Measurements from ENCODE around the gene GSK3A. TPM values are rescaled to one million over a fixed set of nuclear protein-coding genes. Genes with fewer than 3 reads are reported as not detected.

Gene GSK3A
- total and polyA plus RNA-seq, 2 of the 4 experiments (the other 2 are of a cell fraction) = 8.1 to 43.3 TPM

GRCh38 chr19:42252365-42253244, 10.2 kb upstream of the GSK3A start:
- ChIA-PET POLR2A (ENCODE audit: unreplicated experiment) (interaction anchor here (0.8 to 1.7 kb wide), 2 partner anchors 9 to 179 kb away, joined by 4 to 5 read pairs; no protein-coding TSS in a partner anchor), CTCF (no interaction called here)
- Histone ChIP-seq H3K79me1 (ENCODE audit: low read depth in 1 of 2, low read length in 2 of 2) (peaks cover 6 to 42% of the 10 kb centered on the region in 2 experiments), H3K4me3 (ENCODE audit: insufficient read depth, low read depth, low read length) (peak overlapping the region; percentile 66), H2AK5ac (ENCODE audit: low read depth, low read length) (peak overlapping the region; percentile 90), H4K91ac (ENCODE audit: insufficient read depth, low read depth, low read length) (peak overlapping the region; percentile 84), H3K4me2 (ENCODE audit: low read depth, low read length) (peak overlapping the region; percentile 91), H3K9ac (ENCODE audit: low read depth, low read length) (peak overlapping the region; percentile 87), H3K14ac (replicated peaks; ENCODE audit: low read depth, low read length) (peak overlapping the region; percentile 65), H4K5ac (ENCODE audit: low read depth, low read length) (peak overlapping the region; percentile 0; the same call in 1 of the 2 replicates), H3K4me1 (ENCODE audit: control insufficient read depth, insufficient read depth, low read length) (peaks cover 19% of the 10 kb centered on the region), H3K23ac (ENCODE audit: low read depth, low read length) (peak overlapping the region; percentile 87), H2BK15ac (ENCODE audit: low read depth, low read length) (peak overlapping the region; percentile 7; the same call in 1 of the 3 replicates), H2AFZ (replicated peaks; ENCODE audit: low read length, poor library complexity) (peak overlapping the region; percentile 91), H3K27ac (ENCODE audit: insufficient read depth, low read length) (peak overlapping the region; percentile 87), H3K27me3 (ENCODE audit: control insufficient read depth, insufficient read depth, low read length) (no peaks in the 10 kb centered on the region), H4K20me1 (ENCODE audit: insufficient read depth, low read length) (peaks cover 40% of the 10 kb centered on the region), H3K18ac (ENCODE audit: low read depth, low read length) (peak overlapping the region; percentile 17), H3K9me1 (ENCODE audit: insufficient read depth, low read length) (peaks cover 7% of the 10 kb centered on the region; the same call in 1 of the 2 replicates), H4K8ac (ENCODE audit: low read depth in 2 of 2, low read length in 2 of 2) (peak overlapping the region; percentile 75 to 84; a peak in 3 of 4 replicates), H3K56ac (ENCODE audit: extremely low read depth, insufficient read depth, low read length) (peak overlapping the region; percentile 79; the same call in 1 of the 2 replicates), H2BK5ac (ENCODE audit: low read depth, low read length, poor library complexity, severe bottlenecking) (peak overlapping the region; percentile 78), H3K4ac (ENCODE audit: low read depth, low read length) (peak overlapping the region; percentile 82), H2BK20ac (ENCODE audit: low read depth, low read length) (no peak overlapping the region; the same call in 1 of the 2 replicates), H2BK120ac (ENCODE audit: low read depth, low read length) (peak overlapping the region; percentile 61), H3K9me3 (ENCODE audit: control insufficient read depth, insufficient read depth, low read length) (no peaks in the 10 kb centered on the region), H2AK9ac (replicated peaks; ENCODE audit: low read depth, low read length, poor library complexity) (peak overlapping the region; percentile 100), H3K36me3 (ENCODE audit: control insufficient read depth, insufficient read depth, low read length) (peaks cover 12% of the 10 kb centered on the region)
- in situ Hi-C loops (cut with MboI; ENCODE audit: low sequenced_read_pairs) (no loop called here), intact Hi-C loops (cut with micrococcal nuclease) (no loop called here), dilution Hi-C loops (cut with HindIII; ENCODE audit: low sequenced_read_pairs, unreplicated experiment) (no loop called here)
- no peak for ATAC-seq (ENCODE audit: low read depth)
- WGBS, 2 experiments (ENCODE audit: extremely low coverage in 2 of 2, insufficient read length in 1 of 2) = 0% methylated on average over 7 of the region's 27 CpGs; no CpG with 5 or more reads in 1 of the 2 experiments
- peak; percentile 68 for DNase-seq
- no TSS peak for BruUV-seq (replicated peaks)
- TF ChIP-seq BHLHE40 (IDR thresholded peaks at IDR 0.05; ENCODE audit: low read depth, low read length) = peak; percentile 92
- no peak for TF ChIP-seq USF2 (IDR thresholded peaks at IDR 0.05; ENCODE audit: low read depth, low read length)
- TF ChIP-seq SMC3 (IDR thresholded peaks at IDR 0.05; ENCODE audit: low read depth, low read length) = no peak
- peak; percentile 75 for TF ChIP-seq MAZ (IDR thresholded peaks at IDR 0.05; ENCODE audit: borderline replicate concordance, low read depth, low read length)
- no peak for TF ChIP-seq CTCF (conservative IDR thresholded peaks at IDR 0.05; ENCODE audit: low read depth, low read length)
- no peak for TF ChIP-seq NFE2L2 (IDR thresholded peaks at IDR 0.05; ENCODE audit: low read depth, low read length)
- TF ChIP-seq RCOR1 (IDR thresholded peaks at IDR 0.05; ENCODE audit: insufficient replicate concordance, low read length) = no peak
- TF ChIP-seq FOS (IDR thresholded peaks at IDR 0.05; ENCODE audit: low read depth, low read length) = no peak
- no peak for TF ChIP-seq RAD21 (IDR thresholded peaks at IDR 0.05; ENCODE audit: low read length)
- no peak for TF ChIP-seq CHD1 (IDR thresholded peaks at IDR 0.05; ENCODE audit: low read depth, low read length)
- peak; percentile 95 for TF ChIP-seq MXI1 (IDR thresholded peaks at IDR 0.05; ENCODE audit: borderline replicate concordance, low read depth, low read length)
- no peak for TF ChIP-seq RFX5 (IDR thresholded peaks at IDR 0.05; ENCODE audit: low read depth, low read length)
- no peak for TF ChIP-seq MAFK (IDR thresholded peaks at IDR 0.05; ENCODE audit: low read depth, low read length)
- peak; percentile 39 for TF ChIP-seq POLR2A (IDR thresholded peaks at IDR 0.05; ENCODE audit: low read depth, low read length)
- 0 out of 2 replicates have a peak, but pooled peaks have one; percentile 2 for TF ChIP-seq CEBPB (IDR thresholded peaks at IDR 0.05; ENCODE audit: low read depth, low read length)

Measured in IMR-90 (cell line).